Central memory CD4-positive, alpha-beta T cell (primary cell): ENCODE data around the gene STXBP2.

ENCODE experiments used
- DNase-seq: peaks from one replicate; pipeline ENCODE4 v3.0.0; 2022
- total RNA-seq, 3 experiments: gene quantifications; one replicate each; lab custom pipeline; 2026; lab: John Stamatoyannopoulos, UW

STXBP2 gene
- 5.3 to 21.0 (median 7.9) reads per million in 3 experiments for total RNA-seq

DNA sequence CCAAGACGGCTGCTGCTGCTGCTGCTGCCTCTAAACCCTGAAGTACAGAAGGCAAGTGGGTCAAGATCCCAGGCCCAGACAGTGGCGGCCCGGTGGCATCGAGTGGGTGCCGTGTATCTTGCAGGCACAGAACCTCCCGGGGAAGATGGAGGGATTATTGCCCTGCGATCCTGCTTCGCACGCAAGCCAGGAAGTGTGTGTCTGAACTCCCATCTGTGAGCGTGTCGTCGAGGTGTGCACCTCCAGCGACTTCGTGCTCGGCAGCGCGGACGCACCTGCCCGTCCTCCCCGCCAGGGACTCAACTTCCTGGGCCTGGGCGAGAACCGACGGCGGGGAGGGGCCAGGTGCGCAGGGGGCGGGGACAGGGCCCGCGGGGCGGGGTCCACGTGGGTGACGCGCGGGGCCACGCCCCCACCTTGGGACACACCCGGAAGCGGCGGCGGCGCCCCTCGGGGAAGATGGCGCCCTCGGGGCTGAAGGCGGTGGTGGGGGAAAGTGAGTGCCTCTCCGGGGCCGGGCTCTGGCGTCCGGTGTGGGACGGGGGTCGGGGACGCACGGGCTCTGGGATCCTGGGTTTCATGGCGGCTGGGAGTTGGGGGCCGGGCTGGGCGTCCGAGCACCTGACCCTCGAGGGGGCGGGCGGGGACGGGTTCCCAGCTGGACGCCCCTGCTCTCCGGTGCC, at the start of gene STXBP2:
Gene STXBP2, plus strand, starts transcription at position 420 of the 683 bp plus-strand sequence. Its CDS starts 40 bp downstream, at position 460.
- DNase-seq = peak; percentile 90

DNA sequence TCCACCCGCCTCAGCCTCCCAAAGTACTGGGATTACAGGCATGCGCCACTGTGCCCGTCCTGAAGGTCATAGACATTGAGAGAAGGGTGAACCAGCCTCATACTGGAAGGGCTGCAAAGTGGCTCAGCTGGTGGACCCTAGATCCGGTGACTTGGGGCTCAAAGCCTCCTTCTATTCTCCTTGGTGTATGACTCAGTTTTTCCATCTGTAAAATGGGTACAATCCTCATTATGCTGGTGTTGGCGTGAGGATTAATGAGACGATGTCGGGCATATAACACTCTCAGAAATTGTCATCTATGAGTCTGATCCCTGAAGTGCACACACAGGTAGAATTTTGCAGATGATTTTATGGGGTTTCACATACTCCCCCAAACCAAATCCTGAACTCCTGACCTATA, 47.1 kb upstream of the STXBP2 start:
- no peak for DNase-seq

DNA sequence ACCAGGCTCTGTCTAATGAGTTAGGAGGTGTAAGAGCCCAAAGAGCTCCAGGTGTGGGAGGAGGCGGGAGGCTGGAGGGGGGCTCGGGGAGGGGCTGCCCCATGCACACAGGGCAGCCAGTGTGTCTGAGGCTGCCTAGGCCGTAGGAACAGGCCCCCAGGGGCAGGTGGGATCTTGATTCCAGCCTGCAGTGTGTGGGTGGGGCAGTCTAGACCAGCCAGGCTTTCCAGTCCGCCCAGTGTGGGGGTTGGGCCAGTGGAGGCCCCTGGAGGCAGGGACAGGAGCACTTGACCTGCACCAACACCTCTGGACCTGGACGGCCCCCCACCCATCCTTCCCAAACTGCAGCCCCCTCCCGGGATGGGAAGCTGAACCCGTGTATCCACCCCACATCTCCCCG, 46.7 kb upstream of the STXBP2 start:
- DNase-seq = no peak

DNA sequence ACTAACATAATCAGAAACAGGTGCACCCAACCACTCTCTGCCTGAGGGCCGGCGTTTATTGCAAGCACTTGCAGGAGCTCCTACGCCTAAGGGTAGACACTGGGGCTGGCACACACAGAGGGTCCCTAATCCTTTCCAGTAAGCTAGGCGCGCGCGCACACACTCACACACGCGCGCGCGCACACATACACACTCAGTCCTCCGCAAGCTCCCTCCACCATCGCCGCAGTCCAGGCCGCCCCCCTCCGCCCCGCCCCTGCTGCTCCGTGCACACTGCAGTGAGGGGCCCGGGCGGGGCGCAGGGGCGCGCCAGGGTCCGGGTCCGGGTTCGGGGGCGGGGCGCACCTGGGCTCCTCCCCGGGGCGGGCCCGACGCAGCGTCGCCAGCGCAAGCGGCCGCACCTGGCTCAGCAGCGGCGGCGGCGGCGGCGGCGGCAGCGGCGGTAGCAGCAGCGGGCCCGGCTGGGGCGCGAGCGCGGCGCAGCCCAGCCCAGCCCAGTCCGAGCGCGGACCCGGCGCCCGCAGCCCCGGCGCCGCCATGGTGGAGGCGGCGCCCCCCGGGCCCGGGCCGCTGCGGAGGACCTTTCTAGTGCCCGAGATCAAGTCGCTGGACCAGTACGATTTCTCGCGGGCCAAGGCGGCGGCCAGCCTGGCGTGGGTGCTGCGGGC, 41.3 kb upstream of the STXBP2 start, which contains the start of gene CAMSAP3:
Gene CAMSAP3, plus strand, starts transcription at position 398 of the 668 bp plus-strand sequence. Its CDS starts 140 bp downstream, at position 538.
- DNase-seq = no peak

DNA sequence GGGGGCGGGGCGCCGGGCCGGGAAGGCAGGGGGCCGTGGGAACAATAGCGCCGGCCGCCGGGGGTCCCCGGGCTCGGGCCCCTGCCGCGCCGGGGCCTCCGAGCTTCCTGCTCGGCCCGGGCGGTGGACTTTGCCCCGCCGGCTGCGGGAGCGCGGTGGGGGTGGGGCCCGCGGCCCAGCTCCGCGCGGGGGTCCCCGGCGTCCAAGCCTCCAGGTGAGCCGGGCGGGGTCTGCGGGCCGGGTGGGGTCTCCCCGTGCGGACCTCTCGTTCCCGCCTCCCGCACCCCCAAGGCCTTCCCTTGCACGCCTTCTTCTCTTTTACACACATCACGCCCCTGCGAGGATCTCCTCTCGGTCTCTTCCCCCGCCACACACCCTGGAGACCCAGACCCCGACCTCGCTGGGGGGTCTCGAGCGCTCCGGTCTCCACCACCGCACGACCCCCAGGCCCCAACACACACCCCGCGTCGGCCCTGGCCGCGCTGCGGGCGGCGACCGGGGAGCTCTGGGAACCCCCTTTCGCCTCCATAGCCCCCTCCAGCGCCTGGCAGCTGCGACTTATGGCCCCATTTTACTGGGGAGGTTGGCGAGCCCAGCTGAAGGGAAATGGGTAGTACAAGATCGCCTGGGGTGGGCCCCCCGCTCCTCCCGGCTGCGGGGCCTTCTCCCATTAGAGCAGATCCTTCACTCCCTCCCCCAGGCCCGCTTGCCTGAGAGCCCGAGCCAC, 40.5 kb upstream of the STXBP2 start:
- no peak for DNase-seq

DNA sequence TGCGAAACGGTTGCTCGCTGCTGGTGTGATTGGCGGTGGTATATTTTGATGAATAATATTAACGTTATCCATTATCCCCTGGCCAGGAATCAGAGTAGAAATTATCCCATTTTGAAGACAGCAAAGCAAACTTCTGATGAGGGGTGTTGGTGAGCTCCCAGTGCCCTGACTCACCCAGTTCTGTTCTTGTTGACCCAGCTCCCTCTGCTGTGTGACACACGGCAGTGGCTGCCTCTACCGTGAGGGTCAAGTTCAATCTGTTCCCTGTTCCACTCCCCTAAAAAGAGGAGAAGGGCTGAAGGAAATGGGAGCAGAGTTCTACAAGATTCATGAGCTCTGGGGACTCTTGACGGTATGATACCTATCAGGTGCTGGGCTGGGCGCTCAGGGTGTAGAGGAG, 39.2 kb upstream of the STXBP2 start:
- no peak for DNase-seq

DNA sequence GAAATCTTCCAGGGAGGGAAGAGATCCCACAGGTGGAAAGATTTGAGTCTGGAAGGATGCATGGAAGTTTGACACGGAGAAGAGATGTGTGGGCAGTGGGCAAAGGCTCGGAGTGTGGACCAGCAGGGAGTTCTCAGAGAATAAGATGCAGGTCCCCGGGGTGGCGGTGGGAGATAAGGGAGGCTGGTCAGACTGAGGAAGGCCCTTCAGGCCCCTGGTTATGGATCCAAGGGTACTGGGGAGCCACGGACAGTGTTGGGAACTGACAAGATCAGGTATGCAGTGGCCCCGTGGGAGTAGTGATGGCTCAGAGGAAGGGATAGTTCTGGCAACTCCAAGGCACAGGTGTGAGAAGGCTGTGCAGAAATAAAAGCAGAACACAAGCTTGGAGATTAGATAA, 38.7 kb upstream of the STXBP2 start:
- DNase-seq = no peak

DNA sequence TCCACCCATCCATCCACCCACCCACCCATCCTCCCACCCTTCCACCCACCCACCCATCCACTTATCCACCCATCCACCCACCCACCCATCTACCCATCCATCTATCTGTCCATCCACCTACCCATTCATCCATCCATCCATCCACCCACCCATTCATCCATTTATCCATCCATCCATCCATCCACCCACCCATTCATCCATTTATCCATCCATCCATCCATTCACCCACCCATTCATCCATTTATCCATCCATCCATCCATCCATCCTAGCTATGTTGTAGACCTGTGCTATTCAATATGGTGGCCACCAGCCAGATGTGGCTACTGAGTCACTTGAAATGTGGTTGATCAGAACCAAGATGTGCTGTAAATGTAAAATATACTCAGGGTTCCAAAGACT, 36.2 kb upstream of the STXBP2 start:
- no peak for DNase-seq

DNA sequence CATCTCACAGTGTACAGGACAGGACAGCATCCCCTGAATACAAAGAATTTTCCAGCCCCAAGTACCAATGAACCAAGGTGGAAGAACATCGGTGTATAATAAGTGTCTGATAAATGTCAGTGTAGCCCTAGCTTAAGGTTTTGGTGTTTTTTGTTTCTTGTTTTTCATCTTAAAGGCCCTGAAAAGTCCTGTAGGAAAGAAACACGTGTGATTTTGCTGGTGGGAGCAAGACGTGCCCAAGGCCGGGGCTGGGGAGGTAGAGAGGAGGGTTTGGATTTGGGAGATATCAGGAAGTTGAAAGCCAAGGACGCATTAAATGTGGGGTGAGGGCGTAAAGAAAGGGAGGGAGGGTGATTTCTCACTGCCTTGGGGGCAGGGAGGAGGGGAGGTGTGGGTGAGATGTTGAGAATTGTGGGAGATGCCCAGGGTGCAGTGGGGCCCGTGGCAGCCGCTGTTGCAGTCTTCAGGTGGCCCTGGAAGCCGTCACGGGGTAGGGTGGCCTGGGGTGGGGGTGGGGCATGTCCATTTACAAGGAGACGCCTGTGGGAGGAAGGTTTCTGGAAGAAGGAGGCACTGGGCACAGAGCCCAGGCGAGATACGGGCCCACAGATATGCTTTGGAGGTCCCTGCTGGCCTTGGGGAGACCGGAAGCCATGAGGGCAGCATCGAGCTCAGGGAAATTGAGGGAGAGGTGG, 34.5 kb upstream of the STXBP2 start:
- no peak for DNase-seq

DNA sequence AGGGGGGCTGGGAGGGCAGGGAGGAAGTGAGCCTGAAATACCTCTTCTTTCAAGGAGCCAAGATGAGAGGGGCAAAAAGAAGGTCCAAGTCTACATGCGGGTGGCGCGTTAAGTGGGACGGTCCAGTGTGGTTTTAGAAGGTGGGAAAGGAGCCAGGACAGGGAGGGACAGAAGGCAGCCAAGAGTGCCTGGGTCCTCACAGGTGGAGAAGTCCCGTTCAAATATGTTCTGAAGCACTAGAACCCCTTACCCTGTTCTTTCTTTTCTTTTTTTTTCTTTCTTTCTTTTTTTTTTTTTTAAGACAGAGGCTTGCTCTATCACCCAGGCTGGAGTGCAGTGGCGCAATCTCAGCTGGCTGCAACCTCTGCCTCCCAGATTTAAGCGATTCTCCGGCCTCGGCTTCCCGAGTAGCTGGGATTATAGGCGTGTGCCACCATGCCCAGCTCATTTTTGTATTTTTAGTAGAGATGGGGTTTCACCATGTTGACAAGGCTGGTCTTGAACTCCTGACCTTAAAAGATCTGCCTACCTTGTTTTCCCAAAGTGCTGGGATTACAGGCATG, 33.9 kb upstream of the STXBP2 start:
- no peak for DNase-seq

DNA sequence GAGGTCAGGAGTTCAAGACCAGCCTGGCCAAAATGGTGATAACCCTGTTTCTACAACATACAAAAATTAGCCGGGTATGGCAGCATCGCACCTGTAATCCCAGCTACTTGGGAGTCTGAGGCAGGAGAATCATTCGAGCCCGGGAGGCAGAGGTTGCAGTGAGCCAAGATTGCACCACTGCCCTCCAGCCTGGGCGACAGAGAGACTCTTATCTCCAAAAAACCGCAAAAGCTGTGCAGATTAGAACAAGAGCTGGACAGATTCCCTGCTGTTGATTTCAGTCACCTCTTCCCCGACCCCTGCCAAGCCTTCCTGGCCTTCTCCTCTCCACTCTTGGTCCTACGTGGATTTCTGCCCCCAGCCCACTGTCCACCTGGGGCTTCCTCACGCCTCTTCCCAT, 33.0 kb upstream of the STXBP2 start:
- DNase-seq = no peak

DNA sequence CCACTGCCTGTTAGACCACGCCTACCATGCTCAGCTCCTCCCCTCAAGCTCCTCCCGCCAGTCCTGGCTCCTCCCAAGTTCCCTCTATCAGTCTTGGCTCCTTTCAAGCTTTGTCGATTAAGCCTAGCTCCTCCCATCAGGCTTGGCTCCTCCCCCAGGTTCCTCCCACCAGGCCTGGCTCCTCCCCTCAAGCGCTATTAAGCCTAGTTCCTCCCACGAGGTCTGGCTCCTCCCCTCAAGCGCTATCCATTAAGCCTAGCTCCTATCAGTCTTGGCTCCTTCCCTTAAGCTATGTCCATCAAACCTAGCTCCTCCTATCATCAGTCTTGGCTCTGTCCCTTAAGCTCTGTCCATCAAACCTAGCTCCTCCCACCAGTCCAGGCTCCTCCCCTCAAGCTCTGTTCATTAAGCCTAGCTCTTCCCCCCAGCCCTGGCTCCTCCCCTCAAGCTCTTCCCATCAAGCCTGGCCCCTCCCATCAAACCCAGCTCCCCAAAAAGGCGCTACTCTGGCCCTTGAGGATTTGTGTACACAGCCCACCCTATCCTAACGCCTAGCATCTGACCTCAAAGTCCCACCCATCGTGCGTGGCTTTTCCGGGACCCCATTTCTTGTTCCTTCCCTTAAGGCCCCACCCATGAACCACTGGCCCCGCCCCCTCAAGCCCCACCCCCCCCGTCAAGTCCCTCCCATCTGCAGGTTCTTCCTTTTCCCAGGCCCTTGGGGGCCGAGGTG, 31.3 kb upstream of the STXBP2 start:
- no peak for DNase-seq

DNA sequence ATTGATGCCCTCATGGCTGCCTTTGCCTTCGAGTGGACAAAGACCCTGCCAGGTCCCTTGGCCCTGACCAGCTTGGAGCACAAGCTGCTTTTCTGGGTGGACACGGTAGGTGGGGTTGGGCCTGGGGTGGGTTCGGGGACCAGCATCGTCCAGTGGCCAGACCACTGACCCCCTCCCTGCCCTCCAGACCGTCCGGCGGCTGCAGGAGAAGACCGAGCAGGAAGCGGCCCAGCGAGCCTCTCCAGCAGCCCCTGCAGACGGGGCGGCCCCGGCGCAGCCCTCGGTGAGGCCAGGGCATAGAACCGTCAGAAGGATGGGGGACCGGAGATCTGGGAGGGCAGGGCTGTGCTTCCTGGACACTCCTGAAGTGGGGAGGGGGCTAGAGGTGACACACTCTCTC, 30.6 kb upstream of the STXBP2 start:
- DNase-seq = no peak

DNA sequence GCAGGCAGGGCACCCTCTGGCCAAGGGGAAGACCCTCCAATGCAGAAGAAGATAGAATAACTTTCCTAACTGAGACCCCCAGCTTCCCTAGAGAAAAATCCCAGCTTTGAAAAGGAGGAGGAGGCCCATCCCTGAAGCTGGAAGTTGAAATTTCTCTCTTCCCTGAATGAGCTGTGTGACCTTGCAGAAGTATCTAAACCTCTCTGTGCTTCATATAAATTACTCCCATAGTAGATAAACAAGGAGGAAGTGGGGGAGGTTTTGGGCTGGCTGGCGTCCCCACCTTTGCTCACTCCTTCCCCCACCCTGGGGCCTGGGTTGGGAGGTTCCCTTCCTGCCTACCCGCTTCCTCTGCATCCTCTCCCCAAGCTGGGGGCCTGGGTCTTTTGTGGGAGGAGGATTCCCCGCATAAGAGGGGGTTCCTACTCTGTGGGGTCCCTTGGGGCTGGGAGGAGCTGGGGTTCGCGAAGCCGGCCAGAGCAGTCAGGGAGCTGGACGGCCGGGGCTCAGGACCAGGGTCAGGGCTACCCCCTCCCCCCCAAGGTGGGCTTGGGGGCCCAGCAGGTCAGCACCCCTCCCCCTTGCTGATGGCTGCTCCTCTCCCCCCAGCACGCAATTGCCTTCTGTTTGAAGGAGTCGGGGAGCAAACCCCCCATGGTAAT, 29.6 kb upstream of the STXBP2 start:
- no peak for DNase-seq

DNA sequence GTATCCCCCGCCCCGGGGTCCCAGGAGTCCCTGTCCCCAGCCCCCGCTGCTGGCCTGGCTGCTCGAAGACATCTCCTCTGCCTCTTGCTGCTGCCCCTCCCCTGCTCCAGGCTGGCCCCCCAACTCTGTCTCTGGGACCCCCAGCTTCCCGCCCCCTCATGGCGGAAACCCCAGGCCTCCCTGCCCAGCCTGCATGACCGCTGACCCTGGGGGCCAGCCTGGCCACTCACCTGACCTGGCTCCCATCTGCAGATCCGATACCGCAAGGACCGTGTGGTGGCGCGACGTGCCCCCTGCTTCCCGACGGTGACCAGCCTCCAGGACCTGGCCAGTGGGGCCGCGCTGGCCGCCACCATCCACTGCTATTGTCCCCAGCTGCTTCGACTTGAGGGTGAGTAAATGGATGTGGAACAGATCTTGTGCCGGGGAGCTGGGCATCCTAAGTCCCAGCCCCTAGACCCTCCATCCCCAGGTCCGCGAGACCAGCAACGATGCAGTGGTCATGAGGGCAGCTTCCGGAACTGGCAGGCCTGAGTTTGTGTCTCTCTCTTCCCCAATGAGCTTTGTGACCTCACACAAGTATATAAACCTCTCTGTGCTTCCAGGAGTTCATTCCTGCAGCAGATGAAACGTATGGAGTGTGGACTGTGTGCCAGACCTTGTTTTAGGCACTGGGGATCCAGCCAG, 28.9 kb upstream of the STXBP2 start:
- DNase-seq = no peak

DNA sequence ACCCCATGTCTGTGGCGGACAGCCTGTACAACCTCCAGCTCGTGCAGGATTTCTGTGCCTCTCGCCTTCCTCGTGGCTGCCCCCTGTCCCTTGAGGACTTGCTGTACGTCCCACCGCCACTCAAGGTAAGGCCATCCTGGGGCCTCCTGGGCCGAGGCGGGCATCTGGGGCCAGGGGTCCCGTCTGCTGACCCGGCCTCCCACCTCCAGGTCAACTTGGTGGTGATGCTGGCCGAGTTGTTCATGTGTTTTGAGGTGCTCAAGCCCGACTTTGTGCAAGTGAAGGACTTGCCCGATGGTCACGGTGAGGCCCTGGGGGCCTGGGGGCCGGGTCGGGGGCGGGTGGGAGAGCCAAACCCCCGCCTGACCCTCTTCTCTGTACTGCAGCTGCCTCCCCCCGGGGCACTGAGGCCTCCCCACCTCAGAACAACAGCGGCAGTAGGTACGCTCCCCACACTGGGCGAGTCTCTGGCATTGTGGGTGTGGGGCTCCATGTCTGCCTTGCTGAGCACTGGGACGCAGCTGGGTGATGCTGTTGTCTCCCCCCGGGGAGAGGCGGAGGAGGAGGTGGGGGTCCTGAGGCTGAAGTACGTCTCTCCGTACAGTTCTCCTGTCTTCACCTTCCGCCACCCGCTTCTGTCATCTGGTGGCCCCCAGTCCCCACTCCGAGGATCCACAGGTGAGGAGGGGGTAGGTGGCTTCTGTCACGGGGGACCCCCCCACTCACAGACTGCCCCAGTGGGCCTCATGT, 26.2 kb upstream of the STXBP2 start:
- DNase-seq = no peak

DNA sequence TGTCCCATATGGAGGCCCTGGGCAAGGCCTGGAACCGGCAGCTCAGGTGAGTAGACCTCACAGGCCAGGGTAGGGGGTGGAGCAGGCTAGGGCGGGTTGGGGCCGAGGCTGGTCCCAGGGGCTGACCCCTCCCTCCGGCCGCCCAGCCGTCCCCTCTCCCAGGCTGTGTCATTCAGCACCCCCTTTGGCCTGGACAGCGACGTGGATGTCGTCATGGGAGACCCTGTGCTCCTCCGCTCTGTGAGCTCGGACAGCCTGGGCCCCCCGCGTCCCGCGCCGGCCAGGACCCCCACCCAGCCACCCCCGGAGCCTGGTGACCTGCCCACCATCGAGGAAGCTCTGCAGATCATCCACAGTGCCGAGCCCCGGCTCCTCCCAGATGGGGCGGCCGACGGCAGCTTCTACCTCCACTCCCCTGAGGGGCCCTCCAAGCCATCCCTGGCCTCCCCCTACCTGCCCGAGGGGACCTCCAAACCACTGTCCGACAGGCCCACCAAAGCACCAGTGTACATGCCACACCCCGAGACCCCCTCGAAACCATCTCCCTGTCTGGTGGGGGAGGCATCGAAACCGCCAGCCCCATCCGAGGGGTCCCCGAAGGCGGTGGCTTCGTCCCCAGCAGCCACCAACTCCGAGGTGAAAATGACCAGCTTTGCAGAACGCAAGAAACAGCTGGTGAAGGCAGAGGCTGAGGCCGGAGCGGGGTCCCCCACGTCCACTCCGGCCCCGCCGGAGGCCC, 25.2 kb upstream of the STXBP2 start:
- DNase-seq = no peak

DNA sequence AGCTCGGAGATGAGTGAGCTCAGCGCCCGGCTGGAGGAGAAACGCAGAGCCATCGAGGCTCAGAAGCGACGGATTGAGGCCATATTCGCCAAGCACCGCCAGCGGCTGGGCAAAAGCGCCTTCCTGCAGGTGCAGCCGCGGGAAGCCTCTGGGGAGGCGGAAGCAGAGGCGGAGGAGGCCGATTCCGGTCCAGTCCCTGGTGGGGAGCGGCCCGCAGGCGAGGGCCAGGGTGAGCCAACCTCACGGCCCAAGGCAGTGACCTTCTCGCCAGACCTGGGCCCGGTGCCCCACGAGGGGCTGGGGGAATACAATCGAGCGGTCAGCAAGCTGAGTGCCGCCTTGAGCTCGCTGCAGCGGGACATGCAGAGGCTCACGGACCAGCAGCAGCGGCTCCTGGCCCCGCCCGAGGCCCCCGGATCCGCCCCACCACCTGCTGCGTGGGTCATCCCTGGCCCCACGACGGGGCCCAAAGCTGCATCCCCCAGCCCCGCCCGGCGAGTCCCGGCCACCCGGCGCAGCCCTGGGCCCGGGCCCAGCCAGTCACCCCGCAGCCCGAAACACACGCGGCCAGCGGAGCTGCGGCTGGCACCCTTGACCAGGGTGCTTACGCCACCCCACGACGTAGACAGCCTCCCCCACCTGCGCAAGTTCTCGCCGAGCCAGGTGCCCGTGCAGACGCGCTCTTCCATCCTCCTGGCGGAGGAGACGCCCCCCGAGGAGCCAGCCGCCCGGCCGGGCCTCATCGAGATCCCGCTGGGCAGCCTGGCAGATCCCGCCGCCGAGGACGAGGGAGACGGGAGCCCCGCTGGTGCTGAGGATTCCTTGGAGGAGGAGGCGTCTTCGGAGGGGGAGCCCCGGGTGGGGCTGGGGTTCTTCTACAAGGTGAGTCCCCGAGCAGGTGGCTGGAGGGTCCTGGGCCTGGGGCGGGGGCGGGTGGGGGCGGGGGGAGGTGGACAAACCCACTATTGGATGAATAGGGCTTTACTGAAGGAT, 24.3 kb upstream of the STXBP2 start:
- DNase-seq = no peak
